ENCODE measurements around the gene PLXNA1. TPM values are rescaled to one million over a fixed set of nuclear protein-coding genes. Genes with fewer than 3 reads are reported as not detected.

The PLXNA1 gene
- total and polyA plus RNA-seq, 9 donors, result 22.6 to 51.5 (median 40.6) TPM

DNA sequence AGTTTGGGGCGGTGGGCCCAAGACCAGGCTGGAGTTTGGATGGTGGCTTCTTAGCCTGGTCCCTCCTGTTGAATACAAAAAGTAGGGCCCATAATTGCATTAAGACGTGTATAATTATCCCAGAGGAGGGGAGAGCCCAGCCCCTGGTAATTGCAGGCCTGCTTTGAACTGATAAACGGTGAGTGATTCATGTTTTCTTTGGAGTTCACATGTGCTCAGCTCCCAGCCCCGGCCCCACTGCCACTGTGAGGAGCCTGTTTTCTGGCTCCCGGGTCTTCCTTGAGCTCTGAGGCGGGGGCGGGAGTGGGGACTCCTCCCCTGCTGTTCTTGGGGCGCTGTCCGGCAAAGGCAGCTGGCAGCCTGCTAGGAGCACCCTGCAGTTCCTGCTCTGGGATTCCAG is 3.1 kb downstream of the PLXNA1 start:
- peaks cover 29% of the 10 kb centered on the region for H3K27me3 ChIP-seq (ENCODE audit: control insufficient read depth, insufficient read depth, low read length)
- H3K27ac ChIP-seq (ENCODE audit: low read length), result no peak overlapping the region
- peaks cover 25% of the 10 kb centered on the region for H3K36me3 ChIP-seq (ENCODE audit: control insufficient read depth, insufficient read depth, low read length)
- H3K4me1 ChIP-seq (ENCODE audit: control insufficient read depth, insufficient read depth, low read length), result peaks cover 41% of the 10 kb centered on the region
- H3K9me3 ChIP-seq (replicated peaks; ENCODE audit: control insufficient read depth, low read depth, low read length), result no peaks in the 10 kb centered on the region
- WGBS (ENCODE audit: insufficient coverage), result 39% methylated on average over 9 of the region's 9 CpGs
- DNase-seq, result no peak
- H3K4me3 ChIP-seq (ENCODE audit: low read length), result no peak overlapping the region

DNA sequence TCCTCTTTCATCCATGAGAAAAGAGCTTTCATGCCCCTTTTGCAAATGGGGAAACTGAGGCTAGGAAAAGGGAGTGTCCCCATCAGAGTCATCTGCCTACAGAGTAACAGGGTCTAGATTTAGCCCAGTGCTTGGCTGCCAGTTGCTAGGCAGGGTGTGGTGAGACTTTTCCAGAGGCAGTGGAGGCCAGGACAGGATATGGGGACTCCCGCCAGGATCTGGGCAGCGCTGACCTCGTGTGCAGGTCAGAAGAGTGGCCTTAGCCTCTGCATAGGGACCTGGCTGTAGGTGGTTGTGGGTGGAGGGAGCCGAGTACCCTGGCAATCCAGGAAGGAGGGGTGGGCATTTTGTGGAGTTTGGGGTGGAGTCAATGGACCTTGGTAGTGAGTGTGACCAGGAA is 4.2 kb downstream of the PLXNA1 start:
- DNase-seq, result no peak
- WGBS (ENCODE audit: insufficient coverage), result 55% methylated on average over 4 of the region's 4 CpGs
- Histone ChIP-seq H3K4me1 (ENCODE audit: control insufficient read depth, insufficient read depth, low read length) (peaks cover 44% of the 10 kb centered on the region), H3K4me3 (ENCODE audit: low read length) (no peak overlapping the region), H3K27ac (ENCODE audit: low read length) (no peak overlapping the region), H3K36me3 (ENCODE audit: control insufficient read depth, insufficient read depth, low read length) (peaks cover 35% of the 10 kb centered on the region), H3K9me3 (replicated peaks; ENCODE audit: control insufficient read depth, low read depth, low read length) (no peaks in the 10 kb centered on the region), H3K27me3 (ENCODE audit: control insufficient read depth, insufficient read depth, low read length) (peaks cover 17% of the 10 kb centered on the region)

DNA sequence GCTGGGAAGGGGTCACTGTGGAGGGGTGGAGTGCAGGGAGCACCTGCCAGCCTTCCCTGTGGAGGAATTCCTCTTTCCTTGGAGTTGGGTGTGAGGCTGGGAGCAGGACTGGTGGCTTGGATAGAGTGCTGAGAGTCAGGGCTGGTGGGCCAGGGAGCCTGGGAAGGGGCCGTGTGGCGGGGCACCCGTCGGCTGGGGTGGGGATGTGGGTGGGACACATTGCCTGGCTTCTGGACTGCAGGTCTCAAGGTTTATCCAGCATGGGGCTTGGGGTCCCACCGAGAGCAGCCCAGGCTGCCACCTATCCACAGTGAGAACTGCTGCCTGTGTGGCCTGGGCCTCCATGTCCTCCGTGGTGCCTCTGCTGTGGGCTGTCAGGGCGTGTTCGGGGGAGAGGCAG is 4.7 kb downstream of the PLXNA1 start:
- WGBS (ENCODE audit: insufficient coverage), result 81% methylated on average over 8 of the region's 8 CpGs
- no peak for DNase-seq
- Histone ChIP-seq H3K27ac (ENCODE audit: low read length) (no peak overlapping the region), H3K4me1 (ENCODE audit: control insufficient read depth, insufficient read depth, low read length) (peaks cover 43% of the 10 kb centered on the region), H3K9me3 (replicated peaks; ENCODE audit: control insufficient read depth, low read depth, low read length) (no peaks in the 10 kb centered on the region), H3K27me3 (ENCODE audit: control insufficient read depth, insufficient read depth, low read length) (peaks cover 13% of the 10 kb centered on the region), H3K4me3 (ENCODE audit: low read length) (no peak overlapping the region), H3K36me3 (ENCODE audit: control insufficient read depth, insufficient read depth, low read length) (peaks cover 39% of the 10 kb centered on the region)

DNA sequence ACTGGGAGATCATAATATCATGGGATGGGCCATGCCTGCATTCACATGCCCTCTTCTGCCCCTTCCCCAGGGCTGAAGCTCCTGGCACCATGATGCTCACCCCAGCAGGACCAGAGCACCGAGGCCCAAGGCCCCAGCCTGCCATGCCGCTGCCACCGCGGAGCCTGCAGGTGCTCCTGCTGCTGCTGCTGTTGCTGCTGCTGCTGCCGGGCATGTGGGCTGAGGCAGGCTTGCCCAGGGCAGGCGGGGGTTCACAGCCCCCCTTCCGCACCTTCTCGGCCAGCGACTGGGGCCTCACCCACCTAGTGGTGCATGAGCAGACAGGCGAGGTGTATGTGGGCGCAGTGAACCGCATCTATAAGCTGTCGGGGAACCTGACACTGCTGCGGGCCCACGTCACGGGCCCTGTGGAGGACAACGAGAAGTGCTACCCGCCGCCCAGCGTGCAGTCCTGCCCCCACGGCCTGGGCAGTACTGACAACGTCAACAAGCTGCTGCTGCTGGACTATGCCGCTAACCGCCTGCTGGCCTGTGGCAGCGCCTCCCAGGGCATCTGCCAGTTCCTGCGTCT is 5.6 kb downstream of the PLXNA1 start:
- no peak for DNase-seq
- H3K27me3 ChIP-seq (ENCODE audit: control insufficient read depth, insufficient read depth, low read length), result peaks cover 12% of the 10 kb centered on the region
- no peaks in the 10 kb centered on the region for H3K9me3 ChIP-seq (replicated peaks; ENCODE audit: control insufficient read depth, low read depth, low read length)
- peaks cover 44% of the 10 kb centered on the region for H3K36me3 ChIP-seq (ENCODE audit: control insufficient read depth, insufficient read depth, low read length)
- H3K27ac ChIP-seq (ENCODE audit: low read length), result no peak overlapping the region
- WGBS (ENCODE audit: insufficient coverage), result 86% methylated on average over 26 of the region's 26 CpGs
- no peak overlapping the region for H3K4me3 ChIP-seq (ENCODE audit: low read length)
- H3K4me1 ChIP-seq (ENCODE audit: control insufficient read depth, insufficient read depth, low read length), result peaks cover 51% of the 10 kb centered on the region

DNA sequence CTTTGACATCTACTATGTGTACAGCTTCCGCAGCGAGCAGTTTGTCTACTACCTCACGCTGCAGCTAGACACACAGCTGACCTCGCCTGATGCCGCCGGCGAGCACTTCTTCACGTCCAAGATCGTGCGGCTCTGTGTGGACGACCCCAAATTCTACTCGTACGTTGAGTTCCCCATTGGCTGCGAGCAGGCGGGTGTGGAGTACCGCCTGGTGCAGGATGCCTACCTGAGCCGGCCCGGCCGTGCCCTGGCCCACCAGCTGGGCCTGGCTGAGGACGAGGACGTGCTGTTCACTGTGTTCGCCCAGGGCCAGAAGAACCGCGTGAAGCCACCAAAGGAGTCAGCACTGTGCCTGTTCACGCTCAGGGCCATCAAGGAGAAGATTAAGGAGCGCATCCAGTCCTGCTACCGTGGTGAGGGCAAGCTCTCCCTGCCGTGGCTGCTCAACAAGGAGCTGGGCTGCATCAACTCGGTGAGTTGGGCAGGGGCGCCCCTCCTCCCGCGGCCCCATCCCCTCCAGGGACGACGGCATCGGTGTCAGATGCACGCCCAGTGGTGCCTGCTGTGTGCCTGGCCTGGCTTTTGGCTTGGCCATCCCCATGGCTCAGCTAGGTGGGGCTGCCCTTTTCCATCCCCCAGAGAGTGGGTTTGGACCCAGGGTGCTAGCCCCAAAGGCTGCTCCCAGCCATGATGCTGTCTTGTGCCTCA is 6.6 kb downstream of the PLXNA1 start:
- 85% methylated on average over 36 of the region's 36 CpGs for WGBS (ENCODE audit: insufficient coverage)
- Histone ChIP-seq H3K4me1 (ENCODE audit: control insufficient read depth, insufficient read depth, low read length) (peaks cover 55% of the 10 kb centered on the region), H3K27ac (ENCODE audit: low read length) (no peak overlapping the region)

DNA sequence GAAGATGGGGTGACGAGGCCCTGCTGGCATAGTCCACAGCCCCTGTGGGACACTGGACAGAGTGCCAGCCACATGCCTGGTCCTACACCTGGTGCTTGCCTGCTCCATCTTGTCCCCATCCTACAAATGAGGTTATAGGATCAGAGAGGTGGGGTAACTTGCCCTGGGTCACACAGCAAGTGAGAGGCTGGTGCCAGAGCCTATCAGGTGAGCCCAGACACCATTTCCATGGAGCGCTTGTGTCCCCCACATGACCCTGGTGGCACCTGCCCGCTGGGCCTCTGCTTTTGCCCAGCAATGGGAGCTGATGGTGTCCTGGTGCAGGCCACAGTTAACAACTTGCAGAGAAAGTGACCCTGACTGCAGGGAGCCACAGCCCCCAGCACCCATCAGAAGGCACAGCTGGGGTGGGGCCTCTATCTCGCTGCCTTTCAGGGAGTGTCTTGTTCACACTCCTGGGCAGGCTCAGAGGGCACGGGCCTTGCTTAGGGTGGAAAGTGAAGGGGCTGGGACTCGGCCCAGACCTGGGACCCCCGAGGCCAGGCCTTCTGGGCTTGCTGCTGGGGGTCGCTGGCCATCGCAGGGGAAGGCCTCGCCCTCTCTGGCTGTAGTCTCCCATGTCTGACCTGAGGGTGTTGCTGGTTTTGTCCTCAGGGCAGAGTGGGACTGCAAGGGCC is 7.2 kb downstream of the PLXNA1 start:
- no peak for DNase-seq
- WGBS (ENCODE audit: insufficient coverage), result 80% methylated on average over 10 of the region's 10 CpGs
- no peak overlapping the region for H3K27ac ChIP-seq (ENCODE audit: low read length)
- H3K4me1 ChIP-seq (ENCODE audit: control insufficient read depth, insufficient read depth, low read length), result peaks cover 55% of the 10 kb centered on the region
- H3K4me3 ChIP-seq (ENCODE audit: low read length), result no peak overlapping the region
- peaks cover 51% of the 10 kb centered on the region for H3K36me3 ChIP-seq (ENCODE audit: control insufficient read depth, insufficient read depth, low read length)
- H3K9me3 ChIP-seq (replicated peaks; ENCODE audit: control insufficient read depth, low read depth, low read length), result no peaks in the 10 kb centered on the region
- no peaks in the 10 kb centered on the region for H3K27me3 ChIP-seq (ENCODE audit: control insufficient read depth, insufficient read depth, low read length)

More for the DNA sequence above, 6.6 kb downstream of the PLXNA1 start:
- Histone ChIP-seq H3K9me3 (replicated peaks; ENCODE audit: control insufficient read depth, low read depth, low read length) (no peaks in the 10 kb centered on the region), H3K4me3 (ENCODE audit: low read length) (no peak overlapping the region), H3K36me3 (ENCODE audit: control insufficient read depth, insufficient read depth, low read length) (peaks cover 49% of the 10 kb centered on the region), H3K27me3 (ENCODE audit: control insufficient read depth, insufficient read depth, low read length) (peaks cover 4% of the 10 kb centered on the region)
- DNase-seq, result no peak

DNA sequence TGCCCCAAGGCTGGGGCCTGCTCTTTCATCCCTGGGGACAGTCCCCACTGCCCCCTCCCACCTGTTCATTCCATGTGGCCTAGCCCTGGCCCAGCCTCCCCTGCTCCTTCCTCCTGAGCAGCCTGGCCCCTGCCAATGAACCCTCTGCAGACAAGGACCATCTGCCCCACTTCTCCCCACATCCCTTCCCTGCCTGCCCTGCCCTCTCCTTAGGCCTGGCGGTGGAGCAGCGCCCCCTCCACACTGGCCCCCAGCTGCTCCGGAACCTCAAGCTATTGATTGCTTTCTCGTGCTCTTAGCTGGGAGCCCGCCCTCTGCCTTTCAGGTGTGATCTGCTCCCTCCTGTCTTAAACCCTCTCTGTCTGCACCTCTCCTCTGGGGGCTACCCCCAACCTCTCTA is 8.0 kb downstream of the PLXNA1 start:
- Histone ChIP-seq H3K27me3 (ENCODE audit: control insufficient read depth, insufficient read depth, low read length) (no peaks in the 10 kb centered on the region), H3K4me3 (ENCODE audit: low read length) (no peak overlapping the region), H3K27ac (ENCODE audit: low read length) (no peak overlapping the region), H3K36me3 (ENCODE audit: control insufficient read depth, insufficient read depth, low read length) (peaks cover 51% of the 10 kb centered on the region), H3K9me3 (replicated peaks; ENCODE audit: control insufficient read depth, low read depth, low read length) (no peaks in the 10 kb centered on the region), H3K4me1 (ENCODE audit: control insufficient read depth, insufficient read depth, low read length) (peaks cover 54% of the 10 kb centered on the region)
- no peak for DNase-seq
- WGBS (ENCODE audit: insufficient coverage), result 57% methylated on average over 5 of the region's 5 CpGs

DNA sequence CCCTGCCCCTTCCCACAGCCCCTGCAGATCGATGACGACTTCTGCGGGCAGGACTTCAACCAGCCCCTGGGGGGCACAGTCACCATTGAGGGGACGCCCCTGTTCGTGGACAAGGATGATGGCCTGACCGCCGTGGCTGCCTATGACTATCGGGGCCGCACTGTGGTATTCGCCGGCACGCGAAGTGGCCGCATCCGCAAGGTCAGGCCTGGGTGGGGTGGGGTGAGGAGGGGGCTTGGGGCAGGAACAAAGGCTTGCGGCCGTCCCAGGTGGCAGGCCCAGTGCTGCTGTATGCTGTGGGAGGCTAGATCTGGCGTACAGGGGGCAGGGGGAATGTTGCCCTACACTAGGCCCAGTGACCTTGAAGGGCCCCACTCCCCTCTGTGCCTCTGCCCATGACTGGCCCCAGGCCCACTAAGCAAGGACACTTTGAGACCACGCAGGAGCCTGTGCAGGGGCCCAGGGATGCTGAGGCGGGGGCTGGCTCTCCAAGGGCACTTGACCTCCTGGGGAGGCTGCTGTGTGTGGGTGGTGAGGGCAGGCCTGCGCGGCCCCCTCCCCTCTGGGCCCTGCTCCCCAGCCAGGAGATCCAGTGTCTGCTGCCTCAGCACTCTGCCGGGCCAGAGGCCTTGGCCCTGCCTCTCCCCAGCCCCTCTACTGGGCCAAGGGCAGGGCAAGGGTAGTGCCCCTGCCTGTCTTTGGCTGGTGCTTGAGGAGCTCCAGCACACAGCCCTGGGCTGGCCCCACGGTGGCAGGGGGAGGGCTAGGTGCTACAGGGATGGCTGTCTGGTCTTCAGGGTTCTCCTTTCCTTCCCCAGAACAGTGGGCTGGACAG is 8.7 kb downstream of the PLXNA1 start:
- WGBS (ENCODE audit: insufficient coverage), result 86% methylated on average over 18 of the region's 24 CpGs
- H3K4me3 ChIP-seq (ENCODE audit: low read length), result no peak overlapping the region

DNA sequence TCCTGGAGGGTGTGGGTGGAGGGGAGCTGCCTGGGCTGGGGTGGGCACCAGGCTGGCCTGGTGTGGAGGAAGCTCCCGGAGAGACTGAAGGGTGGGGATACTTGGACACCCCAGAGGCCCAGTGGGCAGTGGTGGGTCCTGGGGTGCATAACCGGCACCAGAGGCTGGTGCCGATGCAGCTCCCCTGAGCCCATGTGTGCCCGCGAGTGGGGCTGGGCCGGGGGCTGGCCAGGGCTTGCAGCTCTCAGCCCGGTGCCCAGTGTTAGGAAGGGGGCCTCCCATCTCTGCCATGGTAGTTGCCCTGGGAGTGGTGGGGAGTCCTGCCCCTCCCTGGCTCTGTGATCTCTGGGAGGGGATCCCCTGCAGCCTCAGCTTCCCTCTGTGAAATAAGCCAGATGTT is 9.3 kb downstream of the PLXNA1 start:
- H3K4me3 ChIP-seq (ENCODE audit: low read length), result no peak overlapping the region
- H3K36me3 ChIP-seq (ENCODE audit: control insufficient read depth, insufficient read depth, low read length), result peaks cover 55% of the 10 kb centered on the region
- peaks cover 66% of the 10 kb centered on the region for H3K4me1 ChIP-seq (ENCODE audit: control insufficient read depth, insufficient read depth, low read length)
- no peaks in the 10 kb centered on the region for H3K27me3 ChIP-seq (ENCODE audit: control insufficient read depth, insufficient read depth, low read length)
- no peak for DNase-seq
- WGBS (ENCODE audit: insufficient coverage), result 90% methylated on average over 2 of the region's 7 CpGs
- no peak overlapping the region for H3K27ac ChIP-seq (ENCODE audit: low read length)
- H3K9me3 ChIP-seq (replicated peaks; ENCODE audit: control insufficient read depth, low read depth, low read length), result no peaks in the 10 kb centered on the region

More for the DNA sequence above, 8.7 kb downstream of the PLXNA1 start:
- Histone ChIP-seq H3K27ac (ENCODE audit: low read length) (no peak overlapping the region), H3K4me1 (ENCODE audit: control insufficient read depth, insufficient read depth, low read length) (peaks cover 60% of the 10 kb centered on the region), H3K27me3 (ENCODE audit: control insufficient read depth, insufficient read depth, low read length) (no peaks in the 10 kb centered on the region), H3K9me3 (replicated peaks; ENCODE audit: control insufficient read depth, low read depth, low read length) (no peaks in the 10 kb centered on the region), H3K36me3 (ENCODE audit: control insufficient read depth, insufficient read depth, low read length) (peaks cover 51% of the 10 kb centered on the region)
- no peak for DNase-seq

DNA sequence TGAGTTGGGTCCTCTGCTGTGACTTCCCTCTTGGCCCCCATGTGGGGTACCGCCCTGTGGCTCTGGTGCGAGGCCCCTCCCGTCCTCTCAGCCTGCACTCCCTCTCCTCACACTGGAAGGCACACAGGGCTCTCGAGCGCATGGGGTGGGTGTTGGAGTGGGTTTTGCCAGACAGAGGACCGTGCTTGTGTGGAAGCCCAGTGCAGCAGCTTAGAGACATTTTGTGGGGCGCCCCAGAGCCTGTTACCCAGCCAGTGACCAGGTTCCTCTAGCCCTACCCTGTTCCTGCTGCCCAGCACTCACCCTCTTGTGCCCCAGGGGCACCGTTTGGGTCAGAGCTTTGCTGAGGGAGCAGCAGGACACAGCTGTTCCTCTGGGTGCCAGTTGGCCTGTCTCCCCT is 9.9 kb downstream of the PLXNA1 start:
- 81% methylated on average over 3 of the region's 8 CpGs for WGBS (ENCODE audit: insufficient coverage)
- H3K27ac ChIP-seq (ENCODE audit: low read length), result no peak overlapping the region
- H3K4me3 ChIP-seq (ENCODE audit: low read length), result no peak overlapping the region
- peaks cover 70% of the 10 kb centered on the region for H3K4me1 ChIP-seq (ENCODE audit: control insufficient read depth, insufficient read depth, low read length)
- peaks cover 55% of the 10 kb centered on the region for H3K36me3 ChIP-seq (ENCODE audit: control insufficient read depth, insufficient read depth, low read length)
- no peaks in the 10 kb centered on the region for H3K9me3 ChIP-seq (replicated peaks; ENCODE audit: control insufficient read depth, low read depth, low read length)
- DNase-seq, result no peak
- no peaks in the 10 kb centered on the region for H3K27me3 ChIP-seq (ENCODE audit: control insufficient read depth, insufficient read depth, low read length)
